HG03565 (cell line): ENCODE data around the gene CRYZ.

Experiments
- ATAC-seq: cut with Tn5 transposase; IDR thresholded peaks from one replicate; pipeline ENCODE4 v1.9.1; 2021; ENCODE audit warnings: mild to moderate bottlenecking, moderate library complexity; ENCODE audit not compliant: unreplicated experiment

Gene CRYZ

GRCh38 chr1:74731399-74732052 is 1.3 kb downstream of the CRYZ start:
- ATAC-seq, result peak; percentile 20

DNA sequence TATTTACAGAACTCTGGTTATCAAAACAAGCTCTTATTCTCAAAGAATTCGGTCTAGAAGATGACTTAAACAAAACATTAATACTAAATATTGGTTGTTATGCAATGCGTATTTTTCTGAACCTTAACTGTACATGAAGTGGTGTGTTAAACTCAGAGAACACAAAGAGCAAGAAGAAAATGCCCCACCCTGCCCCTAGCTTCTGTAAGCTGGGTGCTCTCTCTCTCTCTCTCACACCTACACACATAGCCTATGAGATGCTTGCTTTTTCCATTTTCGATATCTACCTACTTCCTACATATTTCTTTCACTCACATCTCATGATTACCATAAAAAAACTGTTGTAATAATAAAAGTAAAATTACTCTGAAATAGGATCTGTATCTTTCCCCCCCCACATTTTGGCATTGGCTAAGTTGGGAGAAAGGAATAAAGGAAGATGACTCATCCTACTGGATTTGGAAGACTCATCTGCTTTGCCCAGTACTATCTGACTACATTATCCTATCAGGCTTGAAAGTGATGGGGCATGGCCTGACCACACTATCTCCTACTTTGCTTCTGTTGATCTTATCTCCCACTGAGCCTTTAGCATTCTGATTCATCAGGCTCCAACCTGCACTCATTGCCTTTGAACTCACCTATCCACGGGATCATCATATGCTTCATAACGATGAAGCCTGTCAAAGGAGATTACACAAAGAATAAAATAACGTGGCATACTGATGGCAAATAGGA is 2.9 kb downstream of the CRYZ start:
- no peak for ATAC-seq

DNA sequence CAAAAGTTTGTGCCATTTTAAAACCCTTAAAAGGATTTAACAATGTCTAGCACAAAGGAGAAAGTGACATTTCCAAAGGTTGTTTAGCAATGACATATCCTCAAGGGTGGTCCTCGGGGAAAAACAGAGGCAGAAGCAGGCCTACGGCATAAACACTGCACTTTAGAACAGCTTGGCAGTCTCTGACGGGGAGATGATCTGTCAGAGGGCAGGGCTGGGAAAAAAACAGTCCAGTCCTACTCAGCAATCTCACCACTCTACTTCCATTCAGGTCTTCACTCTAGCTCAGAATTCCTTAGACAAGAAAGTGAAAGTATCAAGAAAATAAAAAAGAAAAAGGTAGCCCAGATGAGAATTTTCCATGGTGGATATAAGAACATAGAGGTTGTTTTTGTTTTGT is 4.1 kb downstream of the CRYZ start:
- ATAC-seq, result no peak

DNA sequence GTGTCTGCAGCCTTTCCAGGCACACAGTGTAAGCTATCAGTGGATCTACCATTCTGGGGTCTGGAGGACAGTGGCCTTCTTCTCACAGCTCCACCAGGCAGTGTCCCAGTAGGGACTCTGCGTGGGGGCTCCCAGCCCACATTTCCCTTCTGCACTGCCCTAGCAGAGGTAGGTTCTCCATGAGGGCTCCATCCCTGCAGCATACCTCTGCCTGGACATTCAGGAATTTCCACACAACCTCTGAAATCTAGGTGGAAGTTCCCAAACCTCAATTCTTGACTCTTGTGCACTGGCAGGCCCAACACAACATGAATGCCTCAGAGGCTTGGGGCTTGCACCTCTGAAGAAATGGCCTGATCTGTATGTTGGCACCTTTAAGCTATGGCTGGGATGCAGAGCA is 6.8 kb downstream of the CRYZ start:
- no peak for ATAC-seq

DNA sequence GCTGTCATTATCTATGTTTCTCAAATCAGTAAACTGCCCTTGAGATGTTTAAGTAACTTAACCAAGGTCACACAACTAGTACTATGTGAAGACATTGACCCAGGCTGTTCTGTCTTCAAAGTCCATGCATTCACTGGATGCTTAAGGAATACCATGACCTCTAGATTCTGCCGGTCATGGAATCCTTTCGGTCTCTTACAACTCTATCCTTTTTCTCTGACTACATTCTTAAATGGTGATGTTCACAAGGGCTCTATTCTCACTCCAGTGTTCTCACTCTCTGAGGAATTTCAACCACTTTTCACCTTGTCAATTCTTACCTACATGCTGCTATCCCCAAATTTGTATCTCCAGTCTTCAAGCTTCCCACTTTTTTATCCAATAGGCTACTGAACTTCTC is 15.2 kb downstream of the CRYZ start:
- ATAC-seq, result no peak

- no peak for ATAC-seq
Observed at GRCh38 chr1:74716822-74717221, 16.0 kb downstream of the CRYZ start.

- ATAC-seq, result no peak
Observed at GRCh38 chr1:74715806-74716205, 17.0 kb downstream of the CRYZ start.

- no peak for ATAC-seq
Observed at GRCh38 chr1:74715236-74715502, 17.7 kb downstream of the CRYZ start.

GRCh38 chr1:74714429-74715235 is 18.2 kb downstream of the CRYZ start:
- peak; percentile 63 for ATAC-seq

- ATAC-seq, result peak; percentile 20
Observed at GRCh38 chr1:74713849-74714248, 19.0 kb downstream of the CRYZ start.

DNA sequence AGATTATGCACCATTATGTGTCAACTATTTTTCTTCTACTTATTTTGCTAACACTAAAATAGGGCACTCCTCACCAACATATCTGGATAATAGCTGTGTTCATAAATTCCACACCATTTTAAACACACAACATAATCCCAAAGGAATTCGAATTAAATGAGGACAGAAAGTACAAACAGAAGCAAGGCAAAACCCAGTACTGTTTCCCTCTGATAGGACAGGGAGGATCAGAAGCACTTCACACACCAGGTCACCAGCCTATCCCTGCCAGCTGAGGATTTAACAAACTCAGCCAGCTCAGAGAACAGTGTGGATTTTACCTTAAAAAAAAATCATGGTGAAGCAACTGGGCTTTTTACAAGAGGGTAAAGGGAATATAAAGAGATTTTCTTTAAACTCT is 20.0 kb downstream of the CRYZ start:
- no peak for ATAC-seq

GRCh38 chr1:74703386-74704182 is 29.3 kb downstream of the CRYZ start:
- ATAC-seq, result no peak

- peak; percentile 42 for ATAC-seq
Observed at GRCh38 chr1:74699331-74699730, 33.5 kb downstream of the CRYZ start.

DNA sequence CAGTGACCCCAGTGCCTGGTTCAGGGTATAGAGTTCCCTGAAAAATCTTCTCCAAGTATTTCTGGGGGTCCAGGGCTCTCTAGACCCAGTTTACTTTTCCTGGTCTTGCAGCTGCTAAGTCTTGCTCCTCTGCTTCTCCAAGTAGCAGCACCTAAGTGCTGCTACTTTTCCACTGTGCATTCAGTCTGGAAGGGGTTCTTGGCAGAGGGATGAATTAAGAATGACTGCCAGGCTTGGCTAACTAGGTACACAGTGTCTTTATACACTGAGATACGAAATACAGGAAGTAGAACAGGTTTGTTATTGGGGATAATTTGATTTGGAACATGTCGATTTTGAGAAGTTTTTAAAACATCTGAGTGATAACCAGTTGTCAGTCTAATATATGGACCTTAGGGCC is 35.0 kb downstream of the CRYZ start:
- no peak for ATAC-seq

GRCh38 chr1:74693473-74693872 is 39.4 kb downstream of the CRYZ start:
- no peak for ATAC-seq

- no peak for ATAC-seq
Observed at GRCh38 chr1:74690909-74691308, 41.9 kb downstream of the CRYZ start.

DNA sequence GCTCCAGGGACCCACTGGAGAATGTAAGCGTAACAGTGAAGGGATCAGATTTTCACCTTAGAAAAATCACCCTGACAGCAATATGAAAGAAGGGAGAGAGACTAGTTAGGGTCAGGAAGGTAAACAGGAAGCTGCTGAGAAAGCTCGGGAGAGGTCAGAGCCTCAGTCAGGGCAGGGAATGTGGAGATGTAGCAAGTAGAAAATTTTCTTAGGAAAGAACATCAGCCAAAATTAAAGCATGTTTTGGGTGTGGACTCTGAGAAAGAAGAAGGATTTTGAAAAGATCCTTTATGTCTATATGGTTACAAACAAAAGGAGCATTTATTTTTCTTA is 42.5 kb downstream of the CRYZ start:
- ATAC-seq, result no peak

GRCh38 chr1:74689621-74690363 is 43.1 kb downstream of the CRYZ start:
- ATAC-seq, result peak; percentile 76

DNA sequence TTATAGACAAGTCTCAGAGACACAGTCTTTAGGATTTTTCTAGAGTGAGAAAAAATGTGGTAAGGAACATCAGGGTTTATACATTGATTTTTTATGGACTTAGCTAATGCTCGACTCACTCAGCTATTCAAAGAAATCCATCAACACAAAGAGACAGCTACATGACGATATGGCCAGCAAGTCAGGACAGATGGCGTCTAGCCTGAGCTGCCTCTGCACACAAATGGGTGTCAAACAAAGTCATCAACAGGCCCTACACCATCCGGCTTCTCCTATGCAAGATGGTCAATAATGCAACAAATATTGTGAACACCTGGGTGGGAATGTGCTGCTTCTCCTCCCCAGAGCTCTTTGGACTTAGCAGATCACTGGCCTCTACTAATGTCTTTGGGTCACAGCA is 45.9 kb downstream of the CRYZ start:
- no peak for ATAC-seq

- no peak for ATAC-seq
Observed at GRCh38 chr1:74684301-74684700, 48.5 kb downstream of the CRYZ start.

DNA sequence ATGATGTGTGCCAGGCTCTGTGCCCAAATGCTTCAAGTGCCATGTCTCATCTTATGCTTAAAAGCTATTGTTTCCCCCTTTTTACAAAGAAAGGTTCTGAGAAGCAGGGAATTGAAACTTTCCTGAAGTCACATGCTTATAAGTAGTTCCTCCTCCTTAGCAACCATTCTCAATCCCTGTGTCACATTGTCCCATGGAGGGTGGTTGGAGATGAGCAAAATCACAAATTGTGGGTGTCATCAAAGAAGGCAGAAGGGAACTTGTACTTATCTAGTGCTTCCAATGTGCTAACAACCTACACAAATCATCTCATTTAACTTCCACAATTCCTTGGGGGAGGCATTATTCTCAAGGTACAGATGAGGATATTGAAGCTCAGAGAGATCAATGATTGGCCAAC is 49.2 kb downstream of the CRYZ start:
- no peak for ATAC-seq
